ENCODE results near the gene LOXL4.

Gene LOXL4

DNA sequence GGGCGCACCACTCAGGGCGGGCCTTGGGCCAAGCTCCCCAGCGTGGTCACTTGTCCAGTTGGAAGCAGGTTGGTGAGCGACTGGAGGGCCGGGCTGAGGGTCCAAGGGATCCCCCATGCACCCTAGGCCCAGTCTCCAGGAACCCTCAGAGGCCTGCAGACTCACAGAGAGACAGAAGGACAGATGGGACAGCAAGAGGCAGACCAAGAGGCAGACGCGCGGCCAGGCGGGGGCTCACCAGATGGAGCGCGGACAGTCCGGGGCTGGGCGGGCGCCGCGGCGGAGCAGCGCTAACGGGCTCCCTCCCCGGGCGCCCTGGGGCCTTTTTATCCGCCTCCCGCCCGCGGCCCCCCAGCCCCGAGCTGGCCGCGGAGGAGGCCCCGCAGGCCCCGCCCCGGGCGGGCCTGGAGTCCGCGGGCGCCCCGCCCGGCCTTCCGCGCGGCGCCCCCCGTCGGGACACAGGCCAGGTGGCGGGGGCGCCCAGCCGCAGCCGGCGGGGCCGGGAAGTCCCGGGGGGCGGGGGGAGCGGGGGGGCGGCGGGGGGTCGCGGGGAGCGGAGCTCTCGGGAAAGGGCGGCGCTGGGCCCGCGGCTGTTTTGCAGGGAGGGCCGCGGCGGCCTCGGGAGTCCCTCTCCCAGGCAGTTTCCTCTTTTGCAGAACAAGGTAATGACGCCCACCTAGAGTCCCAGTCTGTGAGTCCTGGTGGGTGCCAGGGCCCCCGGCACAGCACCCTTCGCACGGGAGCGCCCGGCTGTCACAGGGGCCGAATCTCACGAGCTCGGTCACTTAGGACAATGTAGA lies at the start of gene LOXL4:
Gene LOXL4, minus strand, starts transcription at position 301 of the 800 bp plus-strand sequence. CDS start 5,175 bp downstream, outside the sequence.
- peaks cover 70% of the 10 kb centered on the region for H3K27me3 Mint-ChIP-seq
- intact Hi-C loops (cut with micrococcal nuclease): loop anchor here (10.0 kb wide), 1 partner anchor 177 kb away; the partner anchor contains the start of gene HPS1
- peaks cover 10% of the 10 kb centered on the region for H3K4me1 Mint-ChIP-seq (ENCODE audit: low read depth)
- no peak within 1 kb of the TSS for H3K27ac Mint-ChIP-seq
- no peaks in the 10 kb centered on the region for H3K36me3 Mint-ChIP-seq (ENCODE audit: low read depth)
- H3K4me3 Mint-ChIP-seq: peak within 1 kb of the TSS; percentile 73
- H3K9me3 Mint-ChIP-seq: no peaks in the 10 kb centered on the region

DNA sequence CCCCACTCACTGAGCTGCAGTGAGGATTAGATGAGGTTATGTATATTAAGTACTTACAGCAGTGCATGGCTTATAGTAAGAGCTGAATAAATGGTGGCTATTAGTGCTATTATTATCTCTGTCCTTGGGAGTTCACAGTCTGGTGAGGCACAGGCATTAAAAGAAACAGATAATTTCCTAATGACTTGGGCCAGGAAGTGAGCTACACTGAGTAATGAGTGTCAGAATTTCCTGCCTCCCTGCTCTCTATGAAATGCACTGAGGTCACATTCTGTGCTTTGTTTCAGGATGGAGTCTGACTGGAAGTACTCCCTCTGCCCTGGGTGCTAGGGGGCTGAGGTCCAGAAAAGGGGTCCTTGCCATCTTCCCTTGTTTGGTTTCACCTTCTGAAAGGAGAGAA lies 48.7 kb upstream of the LOXL4 start:
- H3K9me3 Mint-ChIP-seq: no peaks in the 10 kb centered on the region
- peaks cover 2% of the 10 kb centered on the region for H3K27me3 Mint-ChIP-seq
- peaks cover 58% of the 10 kb centered on the region for H3K4me1 Mint-ChIP-seq (ENCODE audit: low read depth)
- H3K27ac Mint-ChIP-seq: peak overlapping the region; percentile 60
- no peaks in the 10 kb centered on the region for H3K36me3 Mint-ChIP-seq (ENCODE audit: low read depth)
- intact Hi-C loops (cut with micrococcal nuclease): no loop called here
- no peak overlapping the region for H3K4me3 Mint-ChIP-seq

DNA sequence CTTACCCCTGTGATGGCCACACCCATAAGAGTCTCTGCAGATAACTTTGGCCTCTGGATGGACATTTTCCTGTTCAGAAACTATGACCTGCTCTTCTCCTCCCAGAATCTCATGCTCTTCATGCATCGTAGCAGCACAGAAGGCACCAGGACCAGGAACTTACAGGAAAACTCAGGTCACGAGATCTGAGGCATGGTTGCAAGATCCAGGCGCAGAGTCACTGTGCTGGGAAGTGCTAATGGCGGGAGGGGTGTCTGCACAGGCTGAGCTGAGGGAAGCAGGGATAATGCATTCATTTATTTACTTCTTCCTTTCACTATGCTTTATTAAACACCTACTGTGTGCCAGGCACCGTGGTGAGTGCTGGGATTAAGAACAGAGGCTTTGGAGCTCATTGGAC lies 48.2 kb upstream of the LOXL4 start:
- Mint-ChIP-seq H3K27ac (peak overlapping the region; percentile 36), H3K9me3 (no peaks in the 10 kb centered on the region), H3K27me3 (no peaks in the 10 kb centered on the region), H3K4me1 (ENCODE audit: low read depth) (peaks cover 53% of the 10 kb centered on the region), H3K36me3 (ENCODE audit: low read depth) (no peaks in the 10 kb centered on the region), H3K4me3 (no peak overlapping the region)
- intact Hi-C loops (cut with micrococcal nuclease): no loop called here

DNA sequence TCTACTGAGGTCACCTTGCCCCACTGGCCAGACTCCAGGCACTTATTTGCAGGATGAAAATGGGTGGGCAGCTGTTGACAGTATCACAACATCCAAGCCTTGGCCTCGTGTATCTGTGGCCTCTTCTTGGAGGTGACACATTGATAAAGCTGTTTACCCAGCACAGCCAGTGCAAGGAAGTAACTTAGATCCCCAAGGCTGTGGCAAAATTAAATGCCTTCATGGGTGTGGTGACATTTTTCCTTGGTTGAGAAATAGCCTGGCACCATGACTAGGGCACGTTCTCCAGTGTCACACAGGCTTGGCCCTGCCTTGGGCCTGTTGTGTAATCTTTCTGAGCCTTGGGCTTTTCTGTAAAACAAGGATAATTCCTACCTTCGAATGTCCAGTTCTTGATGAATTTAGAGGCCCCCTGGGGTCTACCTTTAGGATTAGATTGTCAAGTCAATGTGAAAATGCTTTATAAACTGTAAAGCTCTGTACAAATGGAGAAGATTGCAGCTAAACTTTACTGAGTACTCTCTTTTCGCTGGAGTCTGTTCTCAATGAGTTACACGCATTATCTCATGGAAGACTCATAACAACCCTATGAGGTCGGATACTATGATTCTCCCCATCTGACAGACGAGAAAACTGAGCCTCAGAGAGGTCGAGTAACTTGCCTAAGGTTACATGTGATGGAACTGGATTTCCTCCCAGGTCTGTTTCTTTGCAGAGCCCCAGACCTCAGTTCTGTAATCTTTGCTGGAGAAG lies 46.7 kb upstream of the LOXL4 start:
- Mint-ChIP-seq H3K27me3 (peaks cover 3% of the 10 kb centered on the region), H3K27ac (no peak overlapping the region), H3K9me3 (no peaks in the 10 kb centered on the region), H3K4me3 (no peak overlapping the region), H3K36me3 (ENCODE audit: low read depth) (no peaks in the 10 kb centered on the region), H3K4me1 (ENCODE audit: low read depth) (peaks cover 57% of the 10 kb centered on the region)
- intact Hi-C loops (cut with micrococcal nuclease): no loop called here

DNA sequence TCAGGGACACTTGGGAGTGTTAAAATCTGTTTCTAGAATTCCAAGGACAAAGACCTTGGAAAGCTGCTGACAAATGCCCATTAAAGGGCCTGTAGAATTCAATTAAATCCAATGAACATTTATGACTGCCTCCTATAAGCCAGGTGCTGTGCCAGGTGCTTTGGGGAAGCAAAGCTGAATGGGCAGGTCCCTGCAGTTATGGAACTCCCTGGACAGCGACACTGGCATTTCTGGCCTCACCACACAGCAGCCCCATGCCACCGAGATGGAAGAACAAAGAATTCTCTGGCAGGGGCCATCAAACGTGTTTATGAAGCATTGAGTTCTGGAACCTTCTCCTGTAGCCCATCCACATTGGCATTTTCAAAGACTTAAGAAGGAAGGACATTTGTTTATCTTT lies 45.6 kb upstream of the LOXL4 start:
- Mint-ChIP-seq H3K27ac (no peak overlapping the region), H3K27me3 (peaks cover 14% of the 10 kb centered on the region), H3K9me3 (no peaks in the 10 kb centered on the region), H3K4me3 (no peak overlapping the region), H3K4me1 (ENCODE audit: low read depth) (peaks cover 64% of the 10 kb centered on the region), H3K36me3 (ENCODE audit: low read depth) (no peaks in the 10 kb centered on the region)
- intact Hi-C loops (cut with micrococcal nuclease): no loop called here

DNA sequence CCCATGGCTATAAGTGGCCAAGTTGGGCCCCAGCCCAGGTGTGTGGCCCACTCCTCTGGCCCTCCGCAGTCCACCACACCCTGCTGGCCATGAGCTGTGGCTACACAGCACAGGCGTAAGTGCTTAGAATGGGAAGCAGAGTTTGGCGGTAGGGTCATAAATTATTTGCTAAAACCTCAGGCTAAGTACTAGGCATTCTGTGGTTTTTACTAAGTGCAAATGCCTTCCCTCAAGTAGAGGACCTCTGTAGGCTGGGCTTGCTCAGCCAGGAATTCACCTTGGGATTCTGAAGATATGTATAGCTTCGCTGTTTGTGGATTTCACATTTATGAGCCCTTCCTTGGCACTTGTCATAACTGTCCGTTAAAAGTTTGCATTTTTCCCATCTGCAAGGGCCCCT lies 44.8 kb upstream of the LOXL4 start:
- Mint-ChIP-seq H3K4me3 (no peak overlapping the region), H3K36me3 (ENCODE audit: low read depth) (no peaks in the 10 kb centered on the region), H3K27me3 (peaks cover 20% of the 10 kb centered on the region), H3K27ac (no peak overlapping the region), H3K4me1 (ENCODE audit: low read depth) (peaks cover 60% of the 10 kb centered on the region), H3K9me3 (no peaks in the 10 kb centered on the region)
- intact Hi-C loops (cut with micrococcal nuclease): no loop called here

DNA sequence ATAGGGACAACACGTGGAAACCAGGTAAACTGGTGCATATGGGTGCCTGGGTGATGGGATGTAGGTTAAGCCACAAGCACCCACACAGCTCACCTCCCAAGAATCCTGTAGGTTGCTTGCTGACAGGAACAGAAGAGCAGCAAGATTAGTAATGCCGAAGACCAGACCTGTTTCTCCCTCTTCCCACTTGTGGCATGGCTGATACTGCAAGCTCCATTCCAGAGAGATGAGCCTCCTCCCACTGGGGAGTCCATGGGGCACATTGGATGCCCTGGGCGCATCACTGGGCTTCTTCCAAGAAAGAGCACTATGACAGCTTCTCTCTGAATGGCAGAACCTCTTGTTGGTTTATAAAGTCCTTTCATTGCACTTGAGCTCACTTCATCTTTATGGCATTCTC lies 44.4 kb upstream of the LOXL4 start:
- Mint-ChIP-seq H3K36me3 (ENCODE audit: low read depth) (no peaks in the 10 kb centered on the region), H3K4me1 (ENCODE audit: low read depth) (peaks cover 59% of the 10 kb centered on the region), H3K27me3 (peaks cover 22% of the 10 kb centered on the region), H3K9me3 (no peaks in the 10 kb centered on the region), H3K27ac (no peak overlapping the region), H3K4me3 (no peak overlapping the region)
- intact Hi-C loops (cut with micrococcal nuclease): no loop called here

DNA sequence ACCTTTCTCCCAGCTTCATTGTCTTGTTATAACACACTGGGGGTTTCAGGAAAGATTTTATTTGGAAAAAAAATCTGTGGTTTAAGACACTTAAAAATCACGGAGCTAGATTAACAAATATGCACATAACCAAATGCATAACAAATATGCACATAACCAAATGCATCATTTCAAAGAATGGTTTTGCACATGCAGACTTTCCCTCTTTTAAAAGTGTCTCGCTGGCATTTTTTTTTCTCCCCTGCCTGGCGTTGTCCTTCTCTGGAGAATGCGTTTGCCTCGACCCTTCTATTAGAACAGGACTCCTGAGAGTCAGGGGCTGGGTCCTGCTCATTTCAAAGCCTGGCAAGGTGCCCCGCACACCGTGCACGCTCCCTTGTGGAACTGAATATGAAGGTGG lies 42.7 kb upstream of the LOXL4 start:
- no peak overlapping the region for H3K4me3 Mint-ChIP-seq
- peaks cover 42% of the 10 kb centered on the region for H3K4me1 Mint-ChIP-seq (ENCODE audit: low read depth)
- H3K27ac Mint-ChIP-seq: no peak overlapping the region
- no peaks in the 10 kb centered on the region for H3K9me3 Mint-ChIP-seq
- intact Hi-C loops (cut with micrococcal nuclease): no loop called here
- no peaks in the 10 kb centered on the region for H3K36me3 Mint-ChIP-seq (ENCODE audit: low read depth)
- peaks cover 24% of the 10 kb centered on the region for H3K27me3 Mint-ChIP-seq

DNA sequence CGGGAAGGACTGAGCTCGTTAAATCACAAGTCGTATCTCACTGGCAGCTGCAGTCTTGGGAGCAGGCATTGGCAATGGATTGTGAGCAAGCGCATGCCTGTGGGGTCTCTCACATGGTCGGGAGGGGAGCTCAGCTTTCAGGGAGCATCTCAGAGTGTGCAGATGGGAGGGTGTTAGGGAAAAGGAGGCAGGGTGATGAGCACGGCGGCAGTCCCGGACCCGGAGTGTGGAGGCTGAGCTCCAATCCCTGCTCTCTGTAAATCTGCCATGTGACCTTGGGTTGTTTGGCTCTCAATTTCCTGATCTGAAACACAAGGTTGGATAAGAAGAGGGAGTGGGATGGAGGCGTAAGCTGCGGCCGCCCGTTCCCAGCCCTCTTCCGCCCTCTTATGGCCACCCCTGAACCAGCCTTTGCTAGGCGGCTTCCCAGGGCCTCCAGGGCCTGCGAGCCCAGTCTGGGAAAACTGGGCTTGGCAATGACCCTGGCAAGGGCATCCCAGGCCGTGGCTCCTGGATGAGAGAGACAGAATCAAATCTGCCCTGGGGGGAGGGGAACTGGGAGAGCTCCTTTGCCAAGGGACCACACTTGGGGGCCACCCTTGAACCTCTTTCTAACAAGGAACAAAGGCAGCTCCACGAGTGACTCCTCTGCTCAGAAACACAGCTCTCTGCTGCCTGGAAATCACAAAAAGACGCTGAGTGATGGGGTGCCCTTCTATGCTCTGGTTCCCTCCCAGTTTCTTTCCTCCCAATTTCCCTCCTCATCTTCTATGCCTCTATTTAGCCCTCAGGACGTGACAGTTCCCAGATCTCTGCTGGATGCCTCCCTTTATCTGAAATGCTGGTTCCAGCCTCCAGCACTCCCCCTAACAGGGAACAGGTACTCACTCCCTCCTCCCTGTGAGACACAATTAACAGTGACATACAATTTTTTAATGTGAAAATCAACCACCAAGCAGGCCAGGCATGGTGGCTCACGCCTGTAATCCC lies 41.7 kb upstream of the LOXL4 start:
- Mint-ChIP-seq H3K4me3 (no peak overlapping the region), H3K36me3 (ENCODE audit: low read depth) (no peaks in the 10 kb centered on the region), H3K27me3 (peaks cover 28% of the 10 kb centered on the region), H3K4me1 (ENCODE audit: low read depth) (peaks cover 32% of the 10 kb centered on the region), H3K27ac (no peak overlapping the region), H3K9me3 (no peaks in the 10 kb centered on the region)
- intact Hi-C loops (cut with micrococcal nuclease): loop anchor here (1.0 to 2.0 kb wide), 2 partner anchors 47 to 139 kb away; no protein-coding TSS in a partner anchor

DNA sequence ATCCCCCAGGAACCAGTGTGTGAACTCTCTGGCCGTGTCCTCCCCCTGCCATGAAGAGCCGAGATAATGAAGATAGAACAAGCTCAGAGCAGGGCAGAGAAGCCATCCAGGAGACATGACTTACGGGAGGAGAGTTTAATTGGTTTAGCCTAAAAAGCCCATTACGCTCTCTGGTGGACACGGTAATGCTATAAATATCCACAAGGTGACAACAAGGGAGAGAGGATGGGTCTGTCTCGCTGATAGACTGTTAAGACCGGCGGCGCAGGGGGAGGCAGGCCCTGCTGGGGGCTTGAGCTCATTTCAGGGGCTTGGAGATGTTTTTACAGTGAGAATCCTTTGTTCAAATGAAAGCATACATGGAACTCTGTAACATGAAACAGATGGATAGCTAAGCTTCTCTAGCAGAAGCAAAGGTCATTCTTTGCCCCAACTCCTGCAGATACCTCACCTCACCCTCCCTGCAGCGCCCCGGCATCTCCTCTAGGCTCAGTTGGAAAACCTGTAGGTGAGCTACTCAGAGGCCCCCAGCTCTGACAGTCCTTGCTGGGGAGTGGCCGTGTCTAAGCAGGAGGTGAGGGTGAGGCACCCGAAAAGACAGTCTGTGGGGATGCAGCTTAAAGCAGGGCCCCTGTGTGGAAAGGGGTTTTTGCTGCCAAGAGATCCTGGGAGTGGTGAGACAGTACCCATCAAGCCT lies 40.8 kb upstream of the LOXL4 start:
- H3K4me1 Mint-ChIP-seq (ENCODE audit: low read depth): peaks cover 23% of the 10 kb centered on the region
- peaks cover 34% of the 10 kb centered on the region for H3K27me3 Mint-ChIP-seq
- no peak overlapping the region for H3K27ac Mint-ChIP-seq
- no peaks in the 10 kb centered on the region for H3K36me3 Mint-ChIP-seq (ENCODE audit: low read depth)
- no peaks in the 10 kb centered on the region for H3K9me3 Mint-ChIP-seq
- intact Hi-C loops (cut with micrococcal nuclease): loop anchor here (1.0 to 2.0 kb wide), 2 partner anchors 46 to 139 kb away; no protein-coding TSS in a partner anchor
- H3K4me3 Mint-ChIP-seq: no peak overlapping the region

DNA sequence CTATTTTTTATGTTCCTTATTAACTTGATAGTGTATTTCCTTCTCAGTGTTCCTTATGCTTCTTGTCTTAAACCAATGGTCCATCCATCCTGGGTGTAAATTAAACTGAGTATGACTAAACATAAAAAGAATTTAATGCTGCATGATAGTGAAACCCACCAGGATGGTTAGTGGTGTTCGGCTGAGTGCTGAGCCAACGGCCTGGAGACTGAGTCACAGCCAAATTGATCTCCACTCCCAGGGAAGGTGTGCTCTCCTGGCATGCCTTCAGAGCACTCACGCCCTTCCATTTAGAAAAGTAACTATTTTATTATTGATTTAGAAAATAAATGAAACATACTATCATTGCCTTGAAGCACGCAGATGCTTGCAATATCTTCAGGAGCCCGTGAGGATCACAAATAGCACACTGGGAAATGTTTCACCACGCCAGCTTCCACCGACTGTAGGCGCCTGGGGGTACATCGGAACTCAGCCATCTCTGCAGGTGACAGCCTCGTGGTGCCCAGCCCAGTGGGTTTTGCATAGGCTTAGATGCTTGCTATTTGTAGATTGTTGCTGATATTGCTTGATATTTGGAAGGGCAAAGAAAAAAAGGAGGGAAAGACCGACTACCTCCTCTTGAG lies 40.0 kb upstream of the LOXL4 start:
- intact Hi-C loops (cut with micrococcal nuclease): loop anchor here (2.0 kb wide), 1 partner anchor 45 kb away; no protein-coding TSS in a partner anchor
- no peaks in the 10 kb centered on the region for H3K9me3 Mint-ChIP-seq
- H3K4me3 Mint-ChIP-seq: no peak overlapping the region
- H3K27ac Mint-ChIP-seq: no peak overlapping the region
- no peaks in the 10 kb centered on the region for H3K36me3 Mint-ChIP-seq (ENCODE audit: low read depth)
- H3K27me3 Mint-ChIP-seq: peaks cover 40% of the 10 kb centered on the region
- peaks cover 16% of the 10 kb centered on the region for H3K4me1 Mint-ChIP-seq (ENCODE audit: low read depth)

DNA sequence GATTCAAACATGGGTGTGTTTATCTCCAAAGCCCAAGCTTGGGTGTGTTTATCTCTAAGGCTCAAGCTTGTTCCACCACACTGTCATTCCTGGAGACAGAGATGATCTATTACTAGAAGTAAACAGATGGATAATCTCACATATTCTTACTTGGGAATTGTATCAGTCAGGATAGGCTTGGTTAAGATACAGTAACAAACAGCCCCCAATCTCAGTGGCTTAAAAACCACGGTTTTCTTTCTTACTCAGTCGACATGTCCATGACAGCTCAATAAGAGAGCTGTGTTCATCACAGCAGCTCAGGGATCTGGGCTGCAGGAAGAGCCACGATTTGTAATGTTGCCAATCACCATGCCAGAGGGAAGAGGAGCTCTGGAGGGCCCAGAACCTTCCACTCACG lies 38.5 kb upstream of the LOXL4 start:
- intact Hi-C loops (cut with micrococcal nuclease): no loop called here
- Mint-ChIP-seq H3K4me3 (no peak overlapping the region), H3K27ac (no peak overlapping the region), H3K36me3 (ENCODE audit: low read depth) (no peaks in the 10 kb centered on the region), H3K4me1 (ENCODE audit: low read depth) (peaks cover 12% of the 10 kb centered on the region), H3K9me3 (no peaks in the 10 kb centered on the region), H3K27me3 (peaks cover 50% of the 10 kb centered on the region)

DNA sequence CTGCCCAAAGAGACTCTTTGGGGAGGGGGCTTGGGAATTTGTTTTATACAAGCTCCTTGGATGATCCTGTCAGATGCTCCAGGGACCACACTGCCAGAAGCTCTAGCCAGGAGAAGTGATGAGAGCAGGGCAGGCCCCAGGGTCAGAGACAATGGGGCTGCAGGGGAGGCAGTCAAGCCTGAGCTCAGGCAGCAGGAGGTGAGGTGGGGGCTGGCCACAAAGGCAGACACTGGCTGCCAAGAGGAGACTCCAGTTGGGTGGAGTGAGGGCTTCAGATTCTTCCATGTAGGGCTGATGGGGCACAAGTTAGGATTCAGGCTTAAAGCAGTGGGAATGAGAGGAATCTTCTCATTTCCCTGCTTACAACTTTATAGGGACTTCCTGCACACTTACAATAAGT lies 35.6 kb upstream of the LOXL4 start:
- no peak overlapping the region for H3K4me3 Mint-ChIP-seq
- H3K4me1 Mint-ChIP-seq (ENCODE audit: low read depth): no peaks in the 10 kb centered on the region
- intact Hi-C loops (cut with micrococcal nuclease): no loop called here
- no peaks in the 10 kb centered on the region for H3K9me3 Mint-ChIP-seq
- H3K27ac Mint-ChIP-seq: no peak overlapping the region
- H3K36me3 Mint-ChIP-seq (ENCODE audit: low read depth): no peaks in the 10 kb centered on the region
- peaks cover 51% of the 10 kb centered on the region for H3K27me3 Mint-ChIP-seq
